HG03064 (cell line): ENCODE measurements around the gene ASPSCR1.
"Not testable (repeated sequence)": the region's sequence is repeated elsewhere in the genome, so short reads cannot be mapped to it uniquely, and the experiment has no call there.

Source experiments
- ATAC-seq: cut with Tn5 transposase; IDR thresholded peaks from one replicate; pipeline ENCODE4 v1.9.1; 2021; ENCODE audit warnings: low read depth; ENCODE audit not compliant: unreplicated experiment

ASPSCR1 gene

DNA sequence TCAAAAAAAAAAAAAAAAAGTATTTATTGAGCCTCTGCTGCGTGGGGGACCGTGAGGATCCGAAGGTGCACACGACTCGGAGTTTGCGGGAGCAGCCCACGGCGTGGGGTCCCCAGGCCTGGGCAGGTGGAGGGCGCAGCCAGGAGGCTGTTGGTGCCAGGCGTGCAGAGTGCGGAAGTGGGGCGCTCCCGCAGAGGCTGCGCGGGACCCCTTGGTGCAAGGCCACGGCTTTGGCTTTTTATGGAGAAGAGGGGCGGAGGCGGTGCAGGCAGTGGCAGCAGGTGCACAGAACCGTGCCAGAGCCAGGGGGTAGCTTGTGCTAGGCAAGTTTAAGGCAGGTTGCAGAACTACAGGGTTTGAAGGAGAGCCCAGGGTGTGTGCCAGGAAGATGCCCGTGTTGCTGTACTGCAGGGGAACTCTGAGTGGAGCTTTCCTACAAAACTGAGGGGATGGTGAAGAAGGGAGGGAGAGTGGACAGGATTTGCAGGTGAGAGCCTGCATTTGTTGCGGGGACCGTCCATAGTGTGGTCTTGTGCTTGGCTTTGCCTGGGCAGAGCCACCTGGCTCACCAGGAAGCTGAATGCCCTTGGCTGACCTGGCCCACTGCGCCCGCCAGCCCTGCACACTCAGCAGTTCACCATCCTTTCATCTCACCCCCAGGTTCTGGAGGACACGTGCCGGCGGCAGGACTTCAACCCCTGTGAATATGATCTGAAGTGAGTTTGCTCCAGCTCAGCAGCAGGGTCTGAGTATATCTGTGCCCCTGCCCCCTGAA lies 1.3 kb downstream of the ASPSCR1 start:
- no peak for ATAC-seq

- ATAC-seq = no peak
Observed at GRCh38 chr17:81980122-81980521, 2.7 kb downstream of the ASPSCR1 start.

DNA sequence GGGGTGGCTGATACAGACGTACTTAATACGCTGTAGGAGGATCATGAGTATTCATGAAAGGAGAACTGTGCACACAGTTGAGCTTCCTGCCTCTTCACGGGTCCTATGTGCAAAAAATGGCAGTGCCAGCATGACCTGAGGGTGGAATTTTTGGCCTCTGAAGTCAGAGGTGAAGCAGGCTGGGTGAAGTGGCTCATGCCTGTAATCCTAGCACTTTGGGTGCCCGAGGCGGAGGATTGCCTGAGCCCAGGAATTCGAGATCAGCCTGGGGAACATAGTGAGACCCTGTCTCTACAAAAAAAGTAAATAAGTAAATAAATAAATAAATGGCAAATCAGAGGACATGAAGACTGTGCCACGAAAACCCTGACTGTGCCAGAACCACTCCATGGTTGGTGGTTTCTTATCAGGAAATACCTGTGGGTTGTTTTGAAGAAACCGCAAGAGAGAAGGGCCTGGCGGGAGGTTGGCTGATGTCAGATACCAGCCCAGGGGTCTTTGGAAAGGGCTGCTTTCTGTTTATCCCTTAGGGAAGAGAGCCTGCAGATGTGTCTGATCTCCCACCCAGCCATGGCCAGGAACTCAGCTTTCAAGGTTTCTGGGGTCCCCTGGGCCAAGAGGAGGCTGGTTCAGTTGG lies 3.4 kb downstream of the ASPSCR1 start:
- ATAC-seq = no peak

- not testable (repeated sequence) for ATAC-seq
Observed at GRCh38 chr17:81981511-81981910, 4.1 kb downstream of the ASPSCR1 start.

DNA sequence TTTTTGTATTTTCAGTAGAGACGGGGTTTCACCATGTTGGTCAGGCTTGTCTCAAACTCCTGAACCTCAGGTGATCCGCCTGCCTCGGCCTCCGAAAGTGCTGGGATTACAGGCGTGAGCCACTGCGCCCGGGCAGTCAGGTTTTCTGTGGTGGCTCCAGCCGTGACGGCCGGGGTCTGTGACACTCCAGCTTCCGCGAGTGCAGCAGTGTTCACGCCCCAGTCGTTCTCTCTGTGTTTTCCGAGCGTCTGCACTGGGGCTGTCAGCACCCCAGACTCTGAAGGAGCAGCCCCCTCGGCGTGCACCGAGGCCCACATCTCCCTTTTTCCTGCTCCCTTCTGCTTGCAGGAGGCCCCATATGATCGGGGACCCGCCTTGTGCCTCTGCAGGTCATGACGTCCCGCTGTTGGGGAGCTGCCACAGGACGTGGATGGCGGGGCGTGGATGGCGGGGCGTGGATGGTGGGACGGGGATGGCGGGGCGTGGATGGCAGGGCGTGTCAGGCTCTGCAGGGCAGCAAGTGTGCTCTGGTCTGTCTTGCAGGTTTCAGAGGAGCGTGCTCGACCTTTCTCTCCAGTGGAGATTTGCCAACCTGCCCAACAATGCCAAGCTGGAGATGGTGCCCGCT lies 5.7 kb downstream of the ASPSCR1 start:
- no peak for ATAC-seq

DNA sequence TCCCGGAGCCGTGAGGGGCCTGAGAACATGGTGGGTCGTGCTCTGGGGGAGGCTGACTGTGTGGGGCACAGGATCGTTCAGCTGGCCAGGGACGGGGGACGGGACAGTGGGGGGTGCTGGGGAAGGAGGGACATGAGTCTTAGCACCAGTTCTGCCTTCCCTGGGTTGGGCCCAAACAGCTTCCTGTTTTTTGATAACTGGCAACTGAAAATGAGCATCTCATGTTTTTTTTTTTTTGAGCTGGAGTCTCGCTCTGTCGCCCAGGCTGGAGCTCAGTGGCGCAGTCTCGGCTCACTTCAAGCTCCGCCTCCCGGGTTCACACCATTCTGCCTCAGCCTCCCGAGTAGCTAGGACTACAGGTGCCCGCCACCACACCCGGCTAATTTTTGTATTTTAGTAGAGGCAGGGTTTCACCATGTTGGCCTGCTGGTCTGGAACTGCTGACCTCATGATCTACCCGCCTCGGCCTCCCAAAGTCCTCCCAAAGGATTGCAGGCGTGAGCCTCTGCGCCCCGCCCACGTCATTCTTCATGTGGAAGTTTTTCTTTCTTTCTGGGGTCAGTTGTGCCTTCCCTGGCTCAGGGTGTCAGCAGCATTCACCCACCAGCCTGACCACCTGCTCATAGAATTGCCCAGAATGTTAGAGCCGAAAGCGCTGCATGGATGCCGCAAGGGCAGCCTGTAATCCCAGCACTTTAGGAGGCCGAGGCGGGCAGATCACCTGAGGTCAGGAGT lies 6.4 kb downstream of the ASPSCR1 start:
- ATAC-seq = no peak

DNA sequence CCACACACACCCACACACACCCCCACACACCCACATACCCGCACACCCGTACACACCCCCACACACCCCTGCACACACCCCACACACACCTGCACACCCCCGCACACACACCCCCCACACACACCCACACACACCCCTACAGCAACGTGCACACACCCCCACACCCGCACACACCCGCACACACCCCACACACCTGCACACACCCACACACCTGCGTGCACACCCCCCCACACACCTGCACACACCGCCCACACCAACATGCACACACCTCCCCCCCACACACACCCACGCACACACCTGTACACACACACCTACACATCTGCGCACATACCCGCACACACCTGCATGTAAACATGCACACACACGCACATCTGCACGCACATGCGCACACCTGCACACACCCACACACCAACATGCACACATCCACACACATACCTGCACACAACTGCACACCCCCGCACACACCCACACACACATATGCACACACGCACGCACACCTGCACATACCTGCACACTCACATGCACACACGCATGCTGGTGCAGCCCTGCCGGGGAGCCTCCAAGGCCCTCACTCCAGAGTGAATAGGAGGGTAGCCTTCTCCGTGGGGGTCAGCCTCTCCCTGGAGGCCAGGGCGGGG lies 7.5 kb downstream of the ASPSCR1 start:
- ATAC-seq = no peak

- ATAC-seq = no peak
Observed at GRCh38 chr17:81986606-81987005, 9.2 kb downstream of the ASPSCR1 start.

GRCh38 chr17:81987161-81987770 lies 9.8 kb downstream of the ASPSCR1 start:
- ATAC-seq = no peak

- ATAC-seq = no peak
Observed at GRCh38 chr17:81990836-81991683, 13.6 kb downstream of the ASPSCR1 start.

DNA sequence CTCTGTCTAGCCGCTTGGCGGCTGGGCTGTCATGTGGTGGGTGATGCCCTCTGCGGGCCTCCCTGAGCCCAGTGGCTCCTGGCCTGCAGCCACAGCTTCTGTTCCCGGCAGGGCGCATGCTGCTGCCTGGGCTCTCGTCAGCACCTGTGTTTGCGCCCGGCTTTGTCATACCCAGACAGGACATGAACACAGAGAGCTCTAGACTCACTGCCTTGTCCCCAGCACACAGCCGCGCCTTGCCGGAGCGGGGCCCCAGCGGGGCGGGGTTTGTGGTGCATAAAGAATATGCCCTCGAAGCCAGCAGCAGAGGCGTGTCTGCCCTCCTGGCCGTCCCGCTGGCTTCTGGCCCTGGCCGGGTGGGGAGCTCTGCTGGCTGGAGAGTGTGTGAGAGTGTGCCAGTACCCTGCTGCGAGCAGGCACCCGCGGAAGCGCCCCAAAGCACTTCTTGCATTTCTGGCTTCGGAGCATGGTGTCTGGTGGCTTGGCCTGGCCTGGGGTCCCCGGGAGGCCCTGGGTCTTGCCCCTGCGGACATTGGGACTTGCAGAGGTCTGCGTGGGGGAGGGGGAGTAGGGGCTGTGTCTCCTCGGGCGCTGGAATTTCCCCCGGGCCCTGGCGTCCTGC lies 14.4 kb downstream of the ASPSCR1 start:
- no peak for ATAC-seq

DNA sequence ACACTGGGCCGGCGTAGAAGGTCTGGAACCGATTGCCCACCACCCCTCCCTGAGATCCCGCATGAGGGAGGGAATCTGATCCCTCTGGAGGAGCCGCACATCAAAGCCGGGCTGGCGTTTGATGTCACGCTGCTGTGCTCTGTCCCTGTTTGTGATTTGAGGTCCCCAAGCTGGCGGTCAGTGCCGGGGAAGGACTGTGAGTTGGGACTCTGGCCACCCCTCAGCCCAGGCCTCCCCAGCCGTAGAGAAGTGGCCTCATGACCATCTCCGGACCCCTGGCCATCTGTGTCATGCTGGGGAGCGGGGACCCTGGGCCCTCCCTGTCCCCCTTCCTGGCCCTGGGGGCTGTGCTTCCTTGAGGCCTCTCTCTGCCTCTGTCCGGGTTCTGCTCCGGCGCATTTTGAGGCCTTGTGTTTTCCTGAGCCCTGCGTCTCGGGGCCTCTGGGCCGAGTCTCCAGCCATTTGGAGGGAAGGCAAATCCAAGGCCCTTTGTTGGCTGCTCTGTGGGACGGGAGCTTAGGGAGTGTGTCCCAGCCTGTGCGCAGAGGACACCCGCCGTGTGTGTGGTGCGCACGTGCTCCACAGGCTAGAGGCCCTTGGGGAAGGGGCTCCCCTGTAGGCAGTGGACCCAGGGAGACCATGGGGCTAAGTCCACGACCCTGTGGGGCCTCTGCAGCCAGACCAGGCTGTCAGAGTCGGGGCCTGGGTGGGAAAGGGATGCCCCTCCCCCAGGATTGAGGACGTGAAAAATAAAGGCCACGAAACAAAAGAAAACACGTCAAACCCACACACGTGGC lies 15.1 kb downstream of the ASPSCR1 start:
- no peak for ATAC-seq

GRCh38 chr17:81993729-81994592 lies 16.5 kb downstream of the ASPSCR1 start:
- ATAC-seq = no peak

DNA sequence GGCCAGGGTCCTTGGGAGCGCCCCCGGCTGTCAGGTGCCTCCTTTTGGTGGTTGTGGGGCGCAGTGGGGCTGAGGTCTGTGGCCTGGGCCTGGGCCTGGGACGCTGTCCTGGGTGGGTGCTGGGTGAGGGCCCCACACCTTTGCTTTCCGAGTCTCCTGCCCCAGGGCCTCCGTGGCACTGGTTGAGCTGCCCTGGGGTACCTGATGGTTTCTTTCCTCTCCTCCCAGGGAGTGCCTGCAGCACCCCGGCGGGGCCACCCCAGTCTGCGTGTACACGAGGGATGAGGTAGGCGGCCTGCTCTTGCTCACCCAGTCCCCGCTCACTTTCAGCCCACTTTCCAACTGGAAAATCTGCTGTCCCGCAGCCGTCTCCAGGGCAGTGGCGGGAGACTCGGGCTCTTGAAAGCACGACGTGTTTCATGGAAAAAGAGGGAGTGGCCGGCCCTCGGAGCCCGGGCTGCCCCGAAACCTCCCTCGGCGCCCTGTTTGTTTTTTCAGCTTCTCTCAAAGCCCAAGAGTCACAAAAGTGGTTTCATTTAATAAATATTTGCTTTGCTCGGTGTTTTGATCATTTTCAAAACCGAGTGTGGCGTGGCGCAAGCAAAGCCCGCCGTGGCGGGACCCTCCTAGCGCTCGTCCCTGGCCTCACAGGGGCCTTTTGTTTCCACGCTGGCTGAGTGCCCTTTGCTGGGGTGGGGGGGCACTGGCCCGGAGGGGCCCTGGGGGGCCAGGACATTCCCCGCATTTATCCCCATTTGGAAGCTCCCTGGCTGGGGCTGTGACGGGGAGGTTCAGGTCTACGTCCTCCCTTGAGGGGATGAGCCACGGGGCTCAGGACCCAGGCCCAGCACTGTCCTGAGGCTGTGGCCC lies 17.4 kb downstream of the ASPSCR1 start:
- ATAC-seq = no peak

DNA sequence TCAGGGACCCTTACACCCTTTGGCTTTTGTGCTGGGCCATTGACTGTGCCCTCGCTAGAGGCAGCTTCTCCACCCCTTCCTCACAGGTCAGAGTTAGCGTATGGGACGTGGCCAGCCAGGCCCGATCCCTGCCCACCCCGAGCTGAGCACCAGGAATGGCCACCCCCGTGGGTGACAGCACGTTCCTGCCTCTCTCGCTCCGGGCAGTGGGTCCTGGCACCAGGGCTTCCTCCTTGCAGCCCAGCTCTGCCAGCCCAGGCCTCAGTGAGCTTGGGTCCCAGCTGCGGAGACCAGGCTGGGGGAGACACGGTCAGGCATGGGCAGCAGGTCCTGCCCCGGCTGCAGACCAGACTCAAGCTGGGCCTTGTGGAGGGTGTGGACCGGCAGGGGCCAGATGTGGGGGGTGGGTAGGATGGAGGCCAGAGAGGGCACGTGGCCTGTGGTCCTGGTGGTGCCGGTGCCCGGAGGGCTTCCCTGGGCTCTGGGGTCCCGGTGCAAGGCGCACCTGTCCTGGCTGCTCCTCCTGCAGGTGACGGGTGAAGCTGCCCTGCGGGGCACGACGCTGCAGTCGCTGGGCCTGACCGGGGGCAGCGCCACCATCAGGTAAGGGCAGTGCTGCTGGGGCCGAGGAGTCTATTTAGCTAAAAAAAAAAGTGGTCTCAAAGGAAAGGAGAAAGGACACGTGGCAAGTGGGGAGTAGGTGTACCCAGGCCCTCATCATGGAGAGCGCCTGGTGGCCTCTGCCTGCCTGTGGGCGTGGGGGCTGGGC lies 18.2 kb downstream of the ASPSCR1 start:
- ATAC-seq = no peak
